Transverse colon (tissue), 4 donors: ENCODE measurements around the gene SMYD3. TPM values are rescaled to one million over a fixed set of nuclear protein-coding genes. Genes with fewer than 3 reads are reported as not detected.

ENCODE experiments used
- DNase-seq: peaks from one replicate; pipeline ENCODE4 v3.0.0-alpha.2; 2019
- H3K27ac ChIP-seq, 4 donors: fragments of 200-600 bp; sonication (generic); 2 replicates each; pipeline ENCODE4 v1.5.1; 2016 to 2018; ENCODE audit warnings: inconsistent platforms in 4 of 4
- H3K27me3 ChIP-seq: fragments of 200-600 bp; sonication (generic); 2 replicates; pipeline ENCODE4 v1.5.1; 2017; ENCODE audit warnings: inconsistent platforms
- H3K36me3 ChIP-seq, 4 donors: fragments of 200-600 bp; sonication (generic); 2 replicates each; pipeline ENCODE4 v1.5.1; 2017 to 2019; ENCODE audit warnings: inconsistent platforms in 4 of 4
- H3K4me1 ChIP-seq, 4 donors: fragments of 200-600 bp; sonication (generic); 2 replicates each; pipeline ENCODE4 v1.5.1; 2017 to 2020; ENCODE audit warnings: inconsistent platforms in 4 of 4
- H3K4me3 ChIP-seq, 4 donors: fragments of 200-600 bp; sonication (generic); 1 replicate in 1 of 4; 2 replicates in 3 of 4; pipeline versions ENCODE4 v1.5.1 to v1.6.1; 2017 to 2019; ENCODE audit warnings: inconsistent platforms in 4 of 4
- H3K9me3 ChIP-seq, 2 donors: fragments of 200-600 bp; sonication (generic); 2 replicates each; pipeline ENCODE4 v1.5.1; 2017 to 2019; ENCODE audit warnings: inconsistent platforms in 2 of 2
- EP300 ChIP-seq: sonication (generic); formaldehyde crosslinking; IDR thresholded peaks from one replicate; pipeline ENCODE4 v1.6.1; 2017; ENCODE audit warnings: antibody characterized with exemption, low read depth
- POLR2A ChIP-seq: fragments of 450-650 bp; IDR thresholded peaks from one replicate; pipeline ENCODE4 v1.6.1; 2016; ENCODE audit warnings: antibody characterized with exemption, mild to moderate bottlenecking, moderate library complexity
- POLR2AphosphoS5 ChIP-seq, 3 donors: sonication (generic); formaldehyde crosslinking; IDR thresholded peaks; one replicate each; pipeline ENCODE4 v1.6.1; 2016; ENCODE audit warnings: antibody characterized with exemption in 3 of 3
- WGBS, 2 donors: methylation state at CpG; one replicate each; pipeline ENCODE4 v1.1.5; 2018; ENCODE audit warnings: low coverage in 1 of 2; 5-methylcytosine and 5-hydroxymethylcytosine counted together
- in situ Hi-C, 4 donors: fragments of 200-750 bp; cut with MboI; loops; one replicate each; pipeline versions ENCODE4 v1.15.0 to v1.15.1; 2017; ENCODE audit warnings: low sequenced_read_pairs in 3 of 4, low pct_ligation_motif_present in 1 of 4, low pct_unique_long_range_greater_than_20kb in 1 of 4
- intact Hi-C: fragments of 100-400 bp; cut with DNase I; formaldehyde crosslinking; loops from one replicate; pipeline ENCODE4 v1.15.1; 2023; ENCODE audit warnings: low total_unique reads
- total RNA-seq, 4 donors: library from RNA; depleted of rRNA; stranded (reverse); fragments of >200 nt; gene quantifications; one replicate each; pipeline ENCODE4 v1.1.0, GENCODE V29; 2016
- TF ChIP-seq, protein P1 (sequence below), 5 experiments: fragments of 200-600 bp in 3 of 5; fragments of 450-650 bp in 2 of 5; sonication (generic) in 3 of 5; IDR thresholded peaks; 1 replicate in 2 of 5; 2 replicates in 3 of 5; pipeline ENCODE4 v1.5.1; 2016 to 2017; ENCODE audit warnings: antibody characterized with exemption in 5 of 5, inconsistent platforms in 3 of 5, mild to moderate bottlenecking in 2 of 5, moderate library complexity in 1 of 5

Gene SMYD3
- total RNA-seq, 4 donors from 2014 or later, result 10.5 to 31.3 (median 25.8) TPM

DNA sequence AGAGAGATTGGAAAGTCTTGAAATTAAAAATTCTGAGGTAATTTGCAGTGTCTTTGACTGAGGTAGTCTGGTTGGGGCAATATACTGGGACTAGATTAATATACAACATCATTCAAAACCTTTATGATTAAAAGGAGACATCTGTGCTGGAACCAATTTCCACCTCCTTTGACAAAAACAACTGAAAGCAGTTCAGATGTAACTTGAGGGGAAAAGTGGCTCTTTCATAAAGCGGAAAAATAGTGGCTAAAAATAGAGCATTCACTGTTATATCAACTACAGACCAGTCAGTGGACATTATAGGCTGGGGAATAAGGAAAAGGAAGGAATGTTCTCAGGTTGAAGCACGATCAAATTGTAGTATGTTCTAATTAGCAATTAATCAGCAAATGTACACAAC is 635.9 kb downstream of the SMYD3 start:
- Histone ChIP-seq H3K9me3 (no peaks in the 10 kb centered on the region), H3K27me3 (no peaks in the 10 kb centered on the region), H3K4me1 (peaks cover 0 to 20% (median 5%) of the 10 kb centered on the region in 4 donors), H3K36me3 (no peaks in the 10 kb centered on the region), H3K4me3 (no peak overlapping the region), H3K27ac (no peak overlapping the region)
- WGBS, 2 donors, result 78 to 89% methylated on average over 2 of the region's 2 CpGs
- in situ Hi-C loops, result no loop called here
- DNase-seq, result no peak
- TF ChIP-seq EP300 (no peak), POLR2A (no peak), POLR2AphosphoS5 (IDR thresholded peaks at IDR 0.05) (no peak)
- TF ChIP-seq, protein P1, sequence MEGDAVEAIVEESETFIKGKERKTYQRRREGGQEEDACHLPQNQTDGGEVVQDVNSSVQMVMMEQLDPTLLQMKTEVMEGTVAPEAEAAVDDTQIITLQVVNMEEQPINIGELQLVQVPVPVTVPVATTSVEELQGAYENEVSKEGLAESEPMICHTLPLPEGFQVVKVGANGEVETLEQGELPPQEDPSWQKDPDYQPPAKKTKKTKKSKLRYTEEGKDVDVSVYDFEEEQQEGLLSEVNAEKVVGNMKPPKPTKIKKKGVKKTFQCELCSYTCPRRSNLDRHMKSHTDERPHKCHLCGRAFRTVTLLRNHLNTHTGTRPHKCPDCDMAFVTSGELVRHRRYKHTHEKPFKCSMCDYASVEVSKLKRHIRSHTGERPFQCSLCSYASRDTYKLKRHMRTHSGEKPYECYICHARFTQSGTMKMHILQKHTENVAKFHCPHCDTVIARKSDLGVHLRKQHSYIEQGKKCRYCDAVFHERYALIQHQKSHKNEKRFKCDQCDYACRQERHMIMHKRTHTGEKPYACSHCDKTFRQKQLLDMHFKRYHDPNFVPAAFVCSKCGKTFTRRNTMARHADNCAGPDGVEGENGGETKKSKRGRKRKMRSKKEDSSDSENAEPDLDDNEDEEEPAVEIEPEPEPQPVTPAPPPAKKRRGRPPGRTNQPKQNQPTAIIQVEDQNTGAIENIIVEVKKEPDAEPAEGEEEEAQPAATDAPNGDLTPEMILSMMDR (IDR thresholded peaks at IDR 0.05), result no peak
- intact Hi-C loops, result no loop called here

DNA sequence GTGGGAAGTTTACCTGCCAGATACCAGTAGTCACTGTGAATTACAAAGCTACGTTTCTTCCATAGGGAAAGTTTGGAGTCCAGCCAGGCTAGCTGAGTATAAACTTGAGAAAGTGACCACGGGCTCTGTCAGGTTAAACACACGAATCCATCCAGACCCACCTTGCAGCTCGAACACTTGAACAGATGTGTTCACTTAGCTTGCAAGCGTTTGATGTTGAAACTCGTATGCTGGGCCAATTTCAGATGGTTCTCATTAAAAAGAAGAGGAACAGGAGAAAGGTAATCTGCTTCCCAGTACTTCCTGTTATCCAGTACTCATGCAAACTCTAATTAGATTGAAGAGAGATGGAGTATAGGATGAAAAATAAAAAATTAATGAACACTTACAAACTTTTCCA is 636.4 kb downstream of the SMYD3 start:
- in situ Hi-C loops (no loop called here), intact Hi-C loops (no loop called here)
- WGBS, 2 donors, result 90 to 94% methylated on average over 6 of the region's 6 CpGs

DNA sequence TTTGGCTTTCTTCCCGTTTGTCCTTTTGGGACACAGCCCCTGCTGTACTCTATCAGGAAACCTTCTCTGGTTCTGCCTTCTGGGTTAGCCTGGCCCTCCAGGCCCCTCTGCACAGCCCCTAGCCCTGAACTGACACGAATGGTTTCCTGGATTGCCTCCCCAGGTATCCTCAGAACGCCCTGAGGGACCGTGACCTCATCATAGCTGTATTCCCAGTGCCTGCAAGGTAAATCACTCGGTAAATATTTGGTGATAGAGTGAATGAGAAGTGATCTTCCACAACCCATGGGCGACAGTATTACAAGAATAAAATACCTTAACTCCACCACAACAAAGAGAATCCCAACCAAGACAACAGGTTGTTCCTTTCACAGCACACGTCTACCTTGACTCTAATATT is 637.2 kb downstream of the SMYD3 start:
- peaks cover 0 to 6% (median 2%) of the 10 kb centered on the region in 4 donors for H3K4me1 ChIP-seq
- H3K36me3 ChIP-seq, result no peaks in the 10 kb centered on the region
- intact Hi-C loops, result no loop called here
- in situ Hi-C loops, result no loop called here
- no peaks in the 10 kb centered on the region for H3K9me3 ChIP-seq
- WGBS, 2 donors, result 89 to 96% methylated on average over 4 to 7 of the region's 7 CpGs
- H3K27me3 ChIP-seq, result no peaks in the 10 kb centered on the region
- no peak for DNase-seq
- no peak overlapping the region for H3K27ac ChIP-seq
- H3K4me3 ChIP-seq, result no peak overlapping the region
- TF ChIP-seq POLR2A, result no peak
- TF ChIP-seq, protein P1 (IDR thresholded peaks at IDR 0.05), result no peak

More for the DNA sequence above, 636.4 kb downstream of the SMYD3 start:
- no peaks in the 10 kb centered on the region for H3K27me3 ChIP-seq
- no peak overlapping the region for H3K27ac ChIP-seq
- H3K9me3 ChIP-seq, result no peaks in the 10 kb centered on the region
- H3K4me3 ChIP-seq, result no peak overlapping the region
- no peak for DNase-seq
- TF ChIP-seq POLR2A (no peak), POLR2AphosphoS5 (IDR thresholded peaks at IDR 0.05) (no peak), EP300 (no peak)
- TF ChIP-seq, protein P1 (IDR thresholded peaks at IDR 0.05), result no peak
- H3K4me1 ChIP-seq, result peaks cover 0 to 15% (median 5%) of the 10 kb centered on the region in 4 donors
- no peaks in the 10 kb centered on the region for H3K36me3 ChIP-seq

DNA sequence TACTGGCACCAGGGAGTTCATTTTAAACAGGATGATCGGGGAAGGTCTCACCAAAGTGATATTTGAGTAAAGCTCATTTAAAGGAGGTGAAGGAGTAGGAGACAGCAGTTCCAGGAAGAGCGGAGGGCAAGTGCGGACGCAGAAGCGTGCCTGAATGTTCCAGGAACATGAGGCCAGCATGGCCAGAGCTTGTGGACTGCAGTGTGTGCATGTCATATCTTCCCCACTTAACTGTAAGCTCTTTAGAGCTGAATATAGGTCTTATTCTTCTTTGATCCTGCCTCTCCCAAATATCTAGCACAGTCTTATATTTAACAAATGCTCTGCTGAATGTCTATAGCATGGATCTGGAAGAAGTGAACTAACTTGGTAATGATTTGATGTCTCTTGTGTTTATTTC is 639.3 kb downstream of the SMYD3 start:
- Histone ChIP-seq H3K36me3 (no peaks in the 10 kb centered on the region), H3K27ac (no peak overlapping the region), H3K4me1 (no peaks in the 10 kb centered on the region), H3K9me3 (no peaks in the 10 kb centered on the region), H3K27me3 (no peaks in the 10 kb centered on the region), H3K4me3 (no peak overlapping the region)
- intact Hi-C loops, result no loop called here
- DNase-seq, result no peak
- TF ChIP-seq, protein P1 (IDR thresholded peaks at IDR 0.05), result no peak
- TF ChIP-seq EP300 (no peak), POLR2AphosphoS5 (IDR thresholded peaks at IDR 0.05) (no peak), POLR2A (no peak)
- in situ Hi-C loops, result no loop called here
- 77 to 83% methylated on average over 1 to 5 of the region's 5 CpGs for WGBS, 2 donors
